ENCODE data around the gene TSPAN16.
A peak's percentile ranks its signal among the peaks of the same experiment; 100 is the strongest.
"Not testable (repeated sequence)": the region's sequence is repeated elsewhere in the genome, so short reads cannot be mapped to it uniquely, and the experiment has no call there.

The TSPAN16 gene

DNA sequence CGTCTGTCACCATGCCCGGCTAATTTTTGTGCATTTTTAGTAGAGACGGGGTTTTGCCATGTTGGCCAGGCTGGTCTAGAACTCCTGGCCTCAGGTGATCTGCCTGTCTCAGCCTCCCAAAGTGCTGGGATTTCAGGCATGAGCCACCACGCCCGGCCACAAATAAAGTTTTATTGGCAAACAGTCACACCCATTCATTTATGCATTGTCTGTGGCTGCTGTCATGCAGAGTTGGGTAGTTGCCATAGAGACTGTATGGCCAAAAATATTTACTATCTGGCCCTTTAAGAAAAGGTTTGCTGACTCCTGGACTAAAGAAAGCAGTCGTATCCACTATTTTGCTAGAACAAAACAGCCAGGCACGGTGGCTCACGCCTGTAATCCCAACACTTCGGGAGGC, 37.9 kb downstream of the TSPAN16 start:
- not testable (repeated sequence) for H3K9me3 Mint-ChIP-seq, H3K4me3 Mint-ChIP-seq
- H3K4me1 Mint-ChIP-seq (ENCODE audit: low read depth), result peaks cover 21% of the 10 kb centered on the region

DNA sequence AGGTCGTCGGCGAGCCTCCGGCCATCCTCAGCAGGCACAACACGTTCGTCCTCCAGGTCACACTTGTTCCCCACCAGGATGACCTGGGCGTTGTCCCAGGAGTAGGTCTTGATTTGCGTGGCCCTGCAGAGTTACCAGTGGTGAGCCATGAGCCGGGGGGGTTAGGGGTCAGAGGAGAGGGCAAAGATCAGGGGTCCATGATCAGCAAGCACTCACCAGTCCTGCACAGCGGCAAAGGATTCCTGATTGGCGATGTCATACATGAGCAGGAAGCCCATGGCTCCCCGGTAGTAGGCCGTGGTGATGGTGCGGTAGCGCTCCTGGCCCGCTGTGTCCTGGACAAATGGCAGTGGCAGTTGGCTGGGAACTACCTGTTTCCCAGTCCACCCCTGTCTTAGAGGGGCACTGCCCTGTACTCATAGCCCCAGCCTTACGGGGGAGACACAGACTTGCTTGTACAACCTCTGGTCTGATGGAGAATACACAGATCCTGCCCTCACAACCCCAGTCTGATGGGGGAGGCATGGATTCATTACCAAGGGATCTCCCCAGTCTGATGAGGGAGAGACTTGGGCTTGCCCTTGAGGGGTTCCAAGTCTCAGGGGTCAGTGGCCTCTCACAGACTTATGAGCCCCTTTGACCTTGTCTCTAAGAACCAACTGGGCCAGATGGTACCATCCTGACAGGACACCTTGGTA, 39.6 kb downstream of the TSPAN16 start:
- no peaks in the 10 kb centered on the region for H3K9me3 Mint-ChIP-seq
- H3K27ac Mint-ChIP-seq, result no peak overlapping the region
- no peaks in the 10 kb centered on the region for H3K27me3 Mint-ChIP-seq
- intact Hi-C loops (cut with micrococcal nuclease), result no loop called here
- H3K36me3 Mint-ChIP-seq (ENCODE audit: low read depth), result peaks cover 66% of the 10 kb centered on the region
- peaks cover 31% of the 10 kb centered on the region for H3K4me1 Mint-ChIP-seq (ENCODE audit: low read depth)
- H3K4me3 Mint-ChIP-seq, result no peak overlapping the region

More for the DNA sequence above, 37.9 kb downstream of the TSPAN16 start:
- intact Hi-C loops (cut with micrococcal nuclease); H3K27ac Mint-ChIP-seq; H3K27me3 Mint-ChIP-seq: not testable (repeated sequence)
- peaks cover 74% of the 10 kb centered on the region for H3K36me3 Mint-ChIP-seq (ENCODE audit: low read depth)

DNA sequence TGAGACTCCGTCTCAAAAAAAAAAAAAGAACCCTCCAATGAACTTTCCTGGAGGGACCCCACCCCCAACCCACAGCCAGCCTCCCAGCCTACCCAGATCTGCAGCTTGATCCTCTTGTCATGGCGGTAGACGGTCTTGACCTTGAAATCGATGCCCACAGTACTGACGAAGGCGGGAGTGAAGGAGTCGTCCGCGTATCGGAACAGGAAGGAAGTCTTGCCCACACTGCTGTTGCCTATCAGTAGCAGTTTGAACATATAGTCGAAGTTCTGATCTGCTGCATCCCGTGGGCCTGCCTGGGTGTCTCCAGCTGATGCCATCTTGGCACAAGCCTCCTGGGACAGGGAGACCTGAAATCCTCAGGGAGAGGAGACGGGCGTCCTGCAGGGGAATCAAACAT, 41.1 kb downstream of the TSPAN16 start:
- intact Hi-C loops (cut with micrococcal nuclease), result no loop called here
- no peak overlapping the region for H3K27ac Mint-ChIP-seq
- no peak overlapping the region for H3K4me3 Mint-ChIP-seq
- no peaks in the 10 kb centered on the region for H3K9me3 Mint-ChIP-seq
- peaks cover 31% of the 10 kb centered on the region for H3K4me1 Mint-ChIP-seq (ENCODE audit: low read depth)
- no peaks in the 10 kb centered on the region for H3K27me3 Mint-ChIP-seq
- H3K36me3 Mint-ChIP-seq (ENCODE audit: low read depth), result peaks cover 60% of the 10 kb centered on the region

DNA sequence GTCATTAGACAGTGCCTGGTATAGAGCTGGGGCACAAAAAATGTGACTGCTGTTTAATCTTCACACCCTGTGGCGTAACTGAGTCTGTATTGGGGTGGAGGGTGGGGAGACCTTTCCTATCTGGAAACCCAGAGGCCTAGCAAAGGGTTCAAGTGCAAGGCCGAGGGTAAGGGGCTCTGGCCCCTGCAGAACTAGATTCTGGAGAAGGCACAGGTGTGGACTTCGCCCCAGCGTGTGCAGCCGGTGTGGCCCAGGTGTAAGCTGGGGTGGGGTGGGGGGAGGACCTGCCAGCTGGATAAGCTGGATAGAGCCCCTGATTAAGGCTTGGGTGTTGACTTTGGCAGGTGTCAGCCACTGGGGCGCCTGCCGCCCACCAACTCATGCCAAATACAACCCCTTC, 42.2 kb downstream of the TSPAN16 start:
- H3K27ac Mint-ChIP-seq, result no peak overlapping the region
- peaks cover 59% of the 10 kb centered on the region for H3K36me3 Mint-ChIP-seq (ENCODE audit: low read depth)
- H3K27me3 Mint-ChIP-seq, result no peaks in the 10 kb centered on the region
- intact Hi-C loops (cut with micrococcal nuclease), result no loop called here
- H3K4me3 Mint-ChIP-seq, result no peak overlapping the region
- peaks cover 31% of the 10 kb centered on the region for H3K4me1 Mint-ChIP-seq (ENCODE audit: low read depth)
- H3K9me3 Mint-ChIP-seq, result no peaks in the 10 kb centered on the region

DNA sequence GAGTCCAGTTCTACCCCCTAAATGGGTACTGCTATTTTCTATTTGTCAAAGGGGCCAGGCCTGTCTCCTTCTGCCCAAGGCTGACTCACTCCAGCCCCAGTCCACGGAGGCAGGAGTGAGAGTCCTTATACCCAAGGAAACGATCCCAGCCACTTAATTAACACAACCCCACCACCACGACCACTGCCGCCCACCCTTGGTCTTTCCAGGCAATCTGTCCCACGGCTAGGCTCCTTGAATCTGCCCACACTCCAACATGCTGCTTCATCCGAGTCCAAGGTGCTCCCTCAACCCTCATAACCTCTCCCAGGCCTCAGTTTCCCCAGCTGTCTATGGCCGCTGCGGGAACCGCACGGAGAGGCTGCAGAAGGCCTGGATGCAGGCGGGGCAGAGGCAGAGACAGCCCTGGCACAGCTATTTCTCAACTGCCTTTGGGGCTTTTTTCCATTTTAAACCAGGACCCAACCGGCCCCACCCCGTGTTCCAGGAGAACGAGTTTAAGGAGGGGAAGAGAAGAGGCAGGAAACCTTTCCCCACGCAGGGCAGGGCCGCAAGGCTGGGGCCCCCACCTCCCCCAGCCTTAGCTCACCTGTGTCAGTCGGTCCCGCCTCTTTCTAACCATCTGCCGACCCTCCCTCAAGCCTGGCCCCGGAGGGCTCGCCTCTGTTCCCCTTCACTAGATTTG, 42.8 kb downstream of the TSPAN16 start:
- Mint-ChIP-seq H3K27me3 (no peaks in the 10 kb centered on the region), H3K4me3 (peak overlapping the region; percentile 98), H3K36me3 (ENCODE audit: low read depth) (peaks cover 53% of the 10 kb centered on the region), H3K4me1 (ENCODE audit: low read depth) (peaks cover 31% of the 10 kb centered on the region), H3K9me3 (no peaks in the 10 kb centered on the region), H3K27ac (peak overlapping the region; percentile 84)
- intact Hi-C loops (cut with micrococcal nuclease), result no loop called here

DNA sequence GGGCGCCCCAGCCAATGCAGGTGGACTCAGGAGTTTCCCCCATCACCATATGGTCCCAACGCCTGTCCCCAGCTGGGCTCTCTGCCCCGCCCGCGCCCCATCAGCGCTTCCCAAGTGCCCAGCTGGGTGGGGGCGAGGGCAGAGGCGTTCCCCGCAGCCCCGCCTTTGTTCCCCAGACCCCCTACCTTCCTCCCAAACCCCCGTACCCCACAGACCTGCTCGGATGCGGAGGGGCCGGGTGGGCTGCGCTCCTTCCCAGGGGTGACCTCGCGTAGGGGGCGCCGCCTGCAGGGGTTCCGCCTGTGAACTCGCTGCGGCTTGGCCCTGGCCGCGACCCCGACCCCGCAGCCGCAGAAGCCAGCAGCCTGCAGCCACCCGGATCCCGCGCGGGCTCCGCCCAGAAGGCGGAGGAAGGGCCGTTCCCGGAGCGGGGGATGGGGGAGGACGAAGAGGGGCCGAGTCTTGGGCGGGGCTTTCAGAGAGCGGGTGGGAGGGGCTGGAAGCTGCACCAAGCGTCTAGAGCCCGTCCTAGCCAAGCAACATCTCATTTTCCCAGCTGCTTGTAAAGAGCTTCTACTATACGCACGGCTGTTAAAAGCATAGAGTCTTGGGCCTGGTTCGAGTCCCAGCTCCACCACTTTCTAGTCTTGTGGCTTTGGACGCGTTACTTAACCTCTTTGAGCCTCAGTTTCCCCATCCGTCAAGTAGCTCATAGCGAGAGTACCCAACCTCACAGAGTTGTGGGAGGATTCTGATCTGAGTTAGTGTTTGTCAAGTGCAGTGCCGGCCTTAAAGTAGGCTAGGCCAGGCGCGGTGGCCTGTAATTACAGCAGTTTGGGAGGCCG, 43.5 kb downstream of the TSPAN16 start, which contains the start of gene RAB3D:
TSS of gene RAB3D (minus strand) at position 404 of the 845 bp plus-strand sequence. CDS start 2,258 bp downstream, outside the sequence.
- peaks cover 46% of the 10 kb centered on the region for H3K36me3 Mint-ChIP-seq (ENCODE audit: low read depth)
- H3K9me3 Mint-ChIP-seq, result no peaks in the 10 kb centered on the region
- intact Hi-C loops (cut with micrococcal nuclease), result loop anchor here (5.0 kb wide), 1 partner anchor 47 kb away; no protein-coding TSS in a partner anchor
- H3K27ac Mint-ChIP-seq, result peak within 1 kb of the TSS; percentile 84
- H3K4me3 Mint-ChIP-seq, result peak within 1 kb of the TSS; percentile 98
- no peaks in the 10 kb centered on the region for H3K27me3 Mint-ChIP-seq
- H3K4me1 Mint-ChIP-seq (ENCODE audit: low read depth), result peaks cover 34% of the 10 kb centered on the region

DNA sequence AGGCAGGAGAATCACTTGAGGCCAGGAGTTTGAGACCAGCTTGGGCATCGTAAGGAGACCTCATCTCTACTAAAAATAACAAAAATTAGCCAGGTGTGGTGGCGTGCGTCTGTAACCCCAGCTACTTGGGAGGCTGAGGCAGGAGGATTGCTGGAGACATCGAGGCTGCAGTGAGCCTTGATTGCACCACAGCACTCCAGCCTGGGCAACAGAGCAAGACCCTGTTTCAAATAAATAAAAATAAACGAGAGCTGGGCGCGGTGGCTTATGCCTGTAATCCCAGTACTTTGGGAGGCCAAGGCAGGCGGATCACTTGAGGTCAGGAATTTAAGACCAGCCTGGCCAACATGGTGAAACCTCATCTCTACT, 44.1 kb downstream of the TSPAN16 start:
- not testable (repeated sequence) for H3K9me3 Mint-ChIP-seq, H3K27me3 Mint-ChIP-seq
- peaks cover 40% of the 10 kb centered on the region for H3K4me1 Mint-ChIP-seq (ENCODE audit: low read depth)
- peaks cover 40% of the 10 kb centered on the region for H3K36me3 Mint-ChIP-seq (ENCODE audit: low read depth)
- peak overlapping the region; percentile 98 for H3K4me3 Mint-ChIP-seq
- peak overlapping the region; percentile 84 for H3K27ac Mint-ChIP-seq
- intact Hi-C loops (cut with micrococcal nuclease), result loop anchor here (5.0 kb wide), 1 partner anchor 48 kb away; no protein-coding TSS in a partner anchor

DNA sequence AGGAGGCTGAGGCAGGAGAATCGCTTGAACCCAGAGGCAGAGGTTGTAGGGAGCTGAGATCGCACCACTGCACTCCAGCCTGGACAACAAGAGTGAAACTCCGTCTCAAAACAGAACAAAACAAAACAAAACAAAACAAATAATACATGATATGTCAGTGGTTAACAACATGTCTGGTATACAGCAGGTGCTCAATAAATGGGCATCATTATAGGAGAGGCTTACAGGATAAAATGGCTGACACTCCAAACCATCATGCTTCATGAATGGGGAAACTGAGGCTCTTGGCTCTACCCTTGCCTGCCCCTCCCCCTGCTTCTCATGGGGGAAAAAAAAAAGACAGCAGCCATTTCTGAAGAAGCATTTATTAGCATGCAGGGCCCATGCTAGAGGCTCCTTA, 46.5 kb downstream of the TSPAN16 start:
- Mint-ChIP-seq H3K4me3 (no peak overlapping the region), H3K27ac (no peak overlapping the region), H3K9me3 (no peaks in the 10 kb centered on the region), H3K4me1 (ENCODE audit: low read depth) (peaks cover 52% of the 10 kb centered on the region), H3K36me3 (ENCODE audit: low read depth) (peaks cover 32% of the 10 kb centered on the region), H3K27me3 (no peaks in the 10 kb centered on the region)
- intact Hi-C loops (cut with micrococcal nuclease), result loop anchor here (5.0 kb wide), 1 partner anchor 50 kb away; no protein-coding TSS in a partner anchor

DNA sequence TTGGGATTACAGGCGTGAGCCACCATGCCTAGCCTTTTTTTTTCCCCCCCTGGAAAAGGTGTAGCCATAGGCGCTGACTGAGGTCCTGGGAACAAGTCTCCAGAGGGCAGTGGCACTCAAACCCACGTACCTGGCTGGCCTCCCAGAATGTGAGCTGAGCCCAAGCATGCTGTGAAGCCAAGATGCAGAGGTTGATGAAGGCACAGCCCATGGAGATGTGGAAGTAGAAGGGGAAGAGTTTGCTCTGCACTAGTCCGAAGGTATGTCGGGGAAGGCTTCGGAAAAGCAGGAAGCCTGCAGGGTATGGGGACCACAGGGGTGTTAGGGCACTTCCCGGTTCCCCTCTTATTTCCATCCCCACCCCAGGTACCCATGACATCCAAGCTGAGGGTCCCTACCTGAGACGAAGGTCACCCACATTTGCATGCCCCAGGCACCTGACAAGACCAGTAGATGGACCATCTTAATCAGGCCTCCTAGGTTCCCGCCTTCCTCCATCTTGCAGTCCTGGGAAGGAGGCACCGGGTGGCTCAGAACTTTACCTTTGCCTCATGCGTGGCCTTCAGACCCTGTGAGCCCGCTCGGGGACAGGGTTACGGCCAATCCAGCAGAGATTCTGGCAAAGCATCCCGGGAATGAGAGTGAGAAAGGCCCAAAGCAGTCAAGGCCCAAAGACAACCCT, 49.3 kb downstream of the TSPAN16 start:
- Mint-ChIP-seq H3K27me3 (no peaks in the 10 kb centered on the region), H3K4me1 (ENCODE audit: low read depth) (peaks cover 34% of the 10 kb centered on the region), H3K36me3 (ENCODE audit: low read depth) (peaks cover 35% of the 10 kb centered on the region), H3K9me3 (peaks cover 11% of the 10 kb centered on the region), H3K4me3 (peak overlapping the region; percentile 93), H3K27ac (peak overlapping the region; percentile 93)
- intact Hi-C loops (cut with micrococcal nuclease), result no loop called here

DNA sequence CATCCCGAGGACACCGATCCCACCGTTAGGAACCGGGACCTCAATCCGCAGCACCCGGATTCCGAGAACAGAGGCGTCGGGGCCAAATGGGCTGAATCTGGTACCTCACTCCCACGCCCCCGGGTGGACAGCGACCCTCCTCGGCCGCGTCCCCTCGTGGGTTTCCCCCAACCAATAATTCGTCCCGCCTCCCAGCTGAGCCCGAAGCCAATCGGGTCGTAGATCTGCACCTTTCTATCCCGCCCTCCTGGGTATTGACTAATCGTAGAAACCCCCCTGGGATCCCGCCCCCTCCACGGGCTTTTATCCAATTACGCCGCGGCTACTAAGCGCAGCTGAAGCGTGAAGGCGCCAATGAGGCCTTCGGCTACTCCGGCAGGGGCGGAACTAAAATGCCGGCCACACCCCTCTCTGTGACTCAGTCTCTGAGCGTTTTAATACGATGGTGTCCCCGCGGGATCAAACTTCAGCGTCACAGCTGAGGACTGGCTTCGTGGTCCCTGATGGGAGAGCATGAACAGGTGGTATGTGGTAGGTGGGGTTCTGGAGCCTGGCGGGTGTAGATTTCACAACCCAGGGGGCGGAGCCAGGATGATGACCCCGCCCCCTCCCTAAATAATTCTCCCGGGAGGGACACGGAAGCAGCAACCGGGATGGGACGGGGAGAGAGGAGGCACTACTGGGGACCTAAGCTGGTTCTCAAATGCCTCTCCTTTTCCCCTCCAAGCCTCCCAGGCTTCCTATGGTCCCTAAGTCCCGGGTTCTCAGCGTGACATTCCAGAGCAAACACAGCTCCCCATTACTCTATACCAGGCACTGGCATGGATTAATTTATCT, 50.4 kb downstream of the TSPAN16 start, which contains the start of the genes CCDC159 and TMEM205:
TSS of gene CCDC159 (plus strand) at position 416 of the 837 bp plus-strand sequence. CDS start at position 504, 88 bp downstream.
TSS of gene TMEM205 (minus strand) at position 165 of the 837 bp plus-strand sequence. CDS start 649 bp downstream, outside the sequence.
- intact Hi-C loops (cut with micrococcal nuclease), result loop anchor here (1.0 kb wide), 2 partner anchors 9 to 28 kb away; partner anchors contain the start of genes PLPPR2 and SWSAP1
- H3K4me3 Mint-ChIP-seq, result peak within 1 kb of the TSS; percentile 93
- no peaks in the 10 kb centered on the region for H3K27me3 Mint-ChIP-seq
- H3K4me1 Mint-ChIP-seq (ENCODE audit: low read depth), result peaks cover 34% of the 10 kb centered on the region
- peak within 1 kb of the TSS; percentile 93 for H3K27ac Mint-ChIP-seq
- peaks cover 11% of the 10 kb centered on the region for H3K9me3 Mint-ChIP-seq
- peaks cover 35% of the 10 kb centered on the region for H3K36me3 Mint-ChIP-seq (ENCODE audit: low read depth)

DNA sequence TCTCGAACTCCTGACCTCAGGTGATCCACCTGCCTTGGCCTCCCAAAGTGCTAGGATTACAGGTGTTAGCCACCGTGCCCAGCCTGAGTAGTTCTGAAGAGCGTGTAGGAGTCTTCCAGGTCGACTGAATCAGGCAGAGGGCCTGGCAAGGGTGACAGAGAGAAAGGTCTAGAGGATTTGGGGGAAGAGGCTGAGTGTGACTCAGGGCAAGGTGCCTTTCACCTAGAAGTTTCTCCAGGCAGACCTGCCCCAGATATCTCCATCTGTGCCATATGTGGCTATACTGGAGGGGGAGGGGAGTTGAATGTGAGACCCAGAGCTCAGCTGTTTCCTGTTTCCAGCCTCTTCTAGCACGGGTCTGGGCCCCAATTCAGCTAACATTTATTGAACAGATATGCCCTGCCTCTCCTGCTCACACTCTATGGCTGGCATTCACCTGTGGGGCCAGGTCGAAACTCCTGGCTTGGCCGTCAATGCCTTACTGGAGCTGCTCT, 51.6 kb downstream of the TSPAN16 start:
- intact Hi-C loops (cut with micrococcal nuclease), result no loop called here
- Mint-ChIP-seq H3K27ac (peak overlapping the region; percentile 93), H3K27me3 (no peaks in the 10 kb centered on the region), H3K4me1 (ENCODE audit: low read depth) (peaks cover 34% of the 10 kb centered on the region), H3K9me3 (peaks cover 11% of the 10 kb centered on the region), H3K36me3 (ENCODE audit: low read depth) (peaks cover 36% of the 10 kb centered on the region), H3K4me3 (no peak overlapping the region)

DNA sequence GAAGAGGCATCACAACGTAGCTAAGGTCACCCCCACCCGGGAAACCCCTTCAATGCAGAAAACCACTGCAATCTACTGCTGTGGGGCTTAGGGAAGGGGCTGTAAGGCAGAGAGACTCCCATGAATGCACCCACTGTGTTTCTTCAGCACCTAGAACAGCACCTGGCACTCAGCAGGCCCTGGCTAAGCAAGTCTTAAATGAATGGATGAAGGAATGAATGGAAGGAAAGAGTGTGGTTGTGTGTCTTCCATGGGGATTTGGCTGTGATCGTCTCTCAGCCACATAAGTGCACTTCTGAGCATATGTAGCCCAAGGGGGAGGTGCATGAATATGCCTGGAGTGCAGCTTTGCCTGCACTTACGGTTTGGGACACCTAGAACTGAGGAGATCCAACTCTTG, 53.2 kb downstream of the TSPAN16 start:
- no peak overlapping the region for H3K4me3 Mint-ChIP-seq
- peaks cover 34% of the 10 kb centered on the region for H3K4me1 Mint-ChIP-seq (ENCODE audit: low read depth)
- H3K27ac Mint-ChIP-seq, result no peak overlapping the region
- H3K9me3 Mint-ChIP-seq, result peaks cover 11% of the 10 kb centered on the region
- no peaks in the 10 kb centered on the region for H3K27me3 Mint-ChIP-seq
- H3K36me3 Mint-ChIP-seq (ENCODE audit: low read depth), result peaks cover 31% of the 10 kb centered on the region
- intact Hi-C loops (cut with micrococcal nuclease), result no loop called here
